Ovary (tissue), 9 donors: ENCODE data around the gene CTNNA1. TPM values are rescaled to one million over a fixed set of nuclear protein-coding genes. Genes with fewer than 3 reads are reported as not detected.
A peak's percentile ranks its signal among the peaks of the same experiment; 100 is the strongest.

ENCODE experiments used
- DNase-seq, 5 donors: peaks; one replicate each; pipeline ENCODE4 v3.0.0-alpha.2; 2019 to 2020
- H3K27ac ChIP-seq, 2 donors: fragments of 200-600 bp; one replicate each; pipeline versions ENCODE4 v1.5.1 to v1.8.0; 2019 to 2022
- H3K27me3 ChIP-seq: fragments of 200-600 bp; one replicate; pipeline ENCODE4 v1.8.0; 2022
- H3K36me3 ChIP-seq: fragments of 200-600 bp; sonication (generic); one replicate; pipeline ENCODE4 v1.5.1; 2019
- H3K4me1 ChIP-seq: one replicate; pipeline ENCODE4 v1.8.1; 2013; ENCODE audit warnings: mild to moderate bottlenecking, moderate library complexity; ENCODE audit not compliant: insufficient read depth
- H3K4me3 ChIP-seq: fragments of 200-600 bp; sonication (generic); one replicate; pipeline ENCODE4 v1.5.1; 2017
- H3K9me3 ChIP-seq, 2 donors: fragments of 200-600 bp in 1 of 2; sonication (generic) in 1 of 2; one replicate each; pipeline versions ENCODE4 v1.5.1 to v1.8.1; 2013 to 2019; ENCODE audit warnings: mild to moderate bottlenecking in 1 of 2, moderate library complexity in 1 of 2
- CTCF ChIP-seq, 3 donors: fragments of 450-650 bp in 2 of 3; fragments of 200-600 bp in 1 of 3; IDR thresholded peaks; one replicate each; pipeline versions ENCODE4 v1.5.1 to v1.8.0; 2016 to 2022; ENCODE audit warnings: antibody characterized with exemption in 3 of 3, mild to moderate bottlenecking in 1 of 3
- EP300 ChIP-seq: sonication (generic); formaldehyde crosslinking; IDR thresholded peaks from one replicate; pipeline ENCODE4 v1.6.1; 2017; ENCODE audit warnings: antibody characterized with exemption
- POLR2A ChIP-seq: fragments of 450-650 bp; IDR thresholded peaks from one replicate; pipeline ENCODE4 v1.6.1; 2017; ENCODE audit warnings: antibody characterized with exemption, mild to moderate bottlenecking, moderate library complexity
- WGBS, 3 donors: extraction: QIAGEN DNeasy Blood & Tissue Kit in 1 of 3; methylation state at CpG; one replicate each; pipeline versions ENCODE4 v1.1.5 to v1.1.7; 2013 to 2017; 5-methylcytosine and 5-hydroxymethylcytosine counted together
- intact Hi-C, 4 donors: fragments of 100-400 bp; cut with DNase I; formaldehyde crosslinking; loops; one replicate each; pipeline versions ENCODE4 v1.11.0 to v1.15.1; 2022 to 2023
- polyA plus RNA-seq, 2 donors: library from polyadenylated mRNA; stranded (reverse); fragments of 200-250 nt in 1 of 2; fragments of 350-450 nt in 1 of 2; fragmentation: Illumina TruSeq in 1 of 2; extraction: RNeasy Lipid Tissue Mini Kit (QIAGEN cat#74804) in 1 of 2; gene quantifications; one replicate each; pipeline ENCODE4 v1.2.3, GENCODE V29; 2013 to 2014
- total RNA-seq, 7 donors: library from RNA; depleted of rRNA in 2 of 7; stranded (reverse); fragments of >200 nt in 2 of 7; fragmentation: NEBNext Ultra II Directional in 3 of 7; extraction: Animal tissue kit (Norgen Biotek cat#: 25700) in 3 of 7; gene quantifications; one replicate each; pipeline versions ENCODE4 v1.1.0 to v1.2.4, GENCODE V29; 2016 to 2023
- donor health status: DM: no; HTN: no; CAD: no; lungs with moderate emphysema.
- donor health status: DM: no; HTN: no; CAD: no.
- donor health status: Bipolar disorder and iron deficiency.
- donor health status: DM: yes; HTN: yes; CAD: no.
- donor health status: DM: no; HTN: no; CAD: no.
- donor health status: DM: yes; HTN: yes; CAD: no.

Gene CTNNA1
- total and polyA plus RNA-seq, 9 donors = 125 to 306 (median 230) TPM

- Histone ChIP-seq H3K4me3 (peak overlapping the region; percentile 94), H3K4me1 (peaks cover 12% of the 10 kb centered on the region), H3K27ac (peak overlapping the region; percentile 97), H3K36me3 (no peaks in the 10 kb centered on the region), H3K9me3 (no peaks in the 10 kb centered on the region), H3K27me3 (no peaks in the 10 kb centered on the region)
- intact Hi-C loops = loop anchor here in 2 of 4 donors (5.0 to 10.0 kb wide), 2 partner anchors 177 to 179 kb away; partner anchors contain the start of gene HSPA9 (in 2 of the 2)
- peak; percentile 81 to 93 (median 87) for DNase-seq
- 1% methylated on average over 56 to 58 of the region's 58 CpGs for WGBS, 3 donors
- no peak for TF ChIP-seq CTCF (IDR thresholded peaks at IDR 0.05)
- TF ChIP-seq POLR2A = no peak
- TF ChIP-seq EP300 = no peak
Observed at GRCh38 chr5:138753794-138754698, 821 bp downstream of the CTNNA1 start.

GRCh38 chr5:138754699-138755057 is 1.5 kb downstream of the CTNNA1 start:
- TF ChIP-seq POLR2A (no peak), EP300 (no peak), CTCF (IDR thresholded peaks at IDR 0.05) (no peak)
- 69 to 75% (median 72%) methylated on average over 14 of the region's 14 CpGs for WGBS, 3 donors
- DNase-seq = peak in 1 of 5 donors; percentile 40
- Histone ChIP-seq H3K27ac (peak overlapping the region in 1 of 2 donors; percentile 97), H3K9me3 (no peaks in the 10 kb centered on the region), H3K27me3 (no peaks in the 10 kb centered on the region), H3K4me3 (peak overlapping the region; percentile 94), H3K4me1 (peaks cover 12% of the 10 kb centered on the region), H3K36me3 (no peaks in the 10 kb centered on the region)
- intact Hi-C loops = loop anchor here in 2 of 4 donors (5.0 to 10.0 kb wide), 2 partner anchors 177 to 180 kb away; partner anchors contain the start of gene HSPA9 (in 2 of the 2)

- Histone ChIP-seq H3K4me1 (peaks cover 12% of the 10 kb centered on the region), H3K27me3 (no peaks in the 10 kb centered on the region), H3K4me3 (no peak overlapping the region), H3K9me3 (no peaks in the 10 kb centered on the region), H3K27ac (no peak overlapping the region), H3K36me3 (no peaks in the 10 kb centered on the region)
- 92 to 94% (median 93%) methylated on average over 5 of the region's 5 CpGs for WGBS, 3 donors
- DNase-seq = no peak
- no peak for TF ChIP-seq POLR2A
- no peak for TF ChIP-seq CTCF (IDR thresholded peaks at IDR 0.05)
- no peak for TF ChIP-seq EP300
- intact Hi-C loops = loop anchor here in 1 of 4 donors (10.0 kb wide), 1 partner anchor 180 kb away; the partner anchor contains the start of gene HSPA9
Observed at GRCh38 chr5:138755084-138755748, 2.0 kb downstream of the CTNNA1 start.

GRCh38 chr5:138757061-138757776 is 4.0 kb downstream of the CTNNA1 start:
- H3K4me1 ChIP-seq = peaks cover 18% of the 10 kb centered on the region
- H3K27me3 ChIP-seq = no peaks in the 10 kb centered on the region
- H3K4me3 ChIP-seq = no peak overlapping the region
- no peaks in the 10 kb centered on the region for H3K36me3 ChIP-seq
- H3K27ac ChIP-seq = no peak overlapping the region
- DNase-seq = no peak
- WGBS, 3 donors = 86 to 88% (median 88%) methylated on average over 6 of the region's 6 CpGs
- intact Hi-C loops = loop anchor here in 1 of 4 donors (10.0 kb wide), 1 partner anchor 182 kb away; the partner anchor contains the start of gene HSPA9
- no peaks in the 10 kb centered on the region for H3K9me3 ChIP-seq
- TF ChIP-seq EP300 = no peak
- TF ChIP-seq CTCF (IDR thresholded peaks at IDR 0.05) = no peak
- no peak for TF ChIP-seq POLR2A
